Keratinocyte (primary cell): Measurements from ENCODE around the gene ABHD6. TPM values are rescaled to one million over a fixed set of nuclear protein-coding genes. Genes with fewer than 3 reads are reported as not detected.

Experiments
- DNase-seq: peaks from one replicate; pipeline ENCODE4 v3.0.0-alpha.2; 2011; ENCODE audit warnings: low read depth, missing footprints, low spot score
- FAIRE-seq: peaks from 2 replicates; lab custom pipeline; 2011; peaks lifted over from hg19 to GRCh38; lab: Jason Lieb, UNC
- H2AFZ ChIP-seq: 2 replicates; pipeline ENCODE4 v1.6.0; 2012; ENCODE audit warnings: low read length, control low read depth, inconsistent platforms; ENCODE audit not compliant: control insufficient read depth
- H3K27ac ChIP-seq: 2 replicates; pipeline ENCODE4 v1.5.1; 2011; ENCODE audit warnings: low read length; ENCODE audit not compliant: control insufficient read depth, insufficient read depth
- H3K27me3 ChIP-seq: 3 replicates; pipeline ENCODE4 v1.6.0; 2011; ENCODE audit warnings: low read length; ENCODE audit not compliant: control insufficient read depth, insufficient read depth; ENCODE audit errors: extremely low read depth
- H3K36me3 ChIP-seq, 2 experiments: 2 replicates in 1 of 2; 3 replicates in 1 of 2; pipeline ENCODE4 v1.5.1; 2011; ENCODE audit warnings: low read length in 2 of 2, mild to moderate bottlenecking in 1 of 2; ENCODE audit not compliant: control insufficient read depth in 2 of 2, insufficient read depth in 2 of 2; ENCODE audit errors: extremely low read depth in 1 of 2
- H3K4me1 ChIP-seq: 3 replicates; pipeline ENCODE4 v1.5.1; 2011; ENCODE audit warnings: low read length; ENCODE audit not compliant: control insufficient read depth, insufficient read depth; ENCODE audit errors: extremely low read depth
- H3K4me2 ChIP-seq: 3 replicates; pipeline ENCODE4 v1.6.0; 2011; ENCODE audit warnings: low read depth, low read length; ENCODE audit not compliant: control insufficient read depth, insufficient read depth; ENCODE audit errors: extremely low read depth
- H3K4me3 ChIP-seq, 3 experiments: fragments of 200-600 bp in 1 of 3; sonication (generic) in 1 of 3; 2 replicates in 2 of 3; 3 replicates in 1 of 3; pipeline ENCODE4 v1.5.1; 2011 to 2016; ENCODE audit warnings: low read length in 3 of 3, mild to moderate bottlenecking in 3 of 3, control low read depth in 2 of 3, inconsistent platforms in 1 of 3, low read depth in 1 of 3, mixed read lengths in 1 of 3, mixed run types in 1 of 3, moderate library complexity in 1 of 3; ENCODE audit not compliant: control insufficient read depth in 2 of 3, insufficient read depth in 2 of 3; ENCODE audit errors: extremely low read depth in 1 of 3
- H3K79me2 ChIP-seq: 2 replicates; pipeline ENCODE4 v1.6.0; 2012; ENCODE audit warnings: low read length; ENCODE audit not compliant: control insufficient read depth, insufficient read depth
- H3K9ac ChIP-seq: 3 replicates; pipeline ENCODE4 v1.6.0; 2011; ENCODE audit warnings: low read length; ENCODE audit not compliant: control insufficient read depth, insufficient read depth; ENCODE audit errors: extremely low read depth
- H3K9me1 ChIP-seq: 3 replicates; pipeline ENCODE4 v1.6.0; 2011; ENCODE audit warnings: low read length; ENCODE audit not compliant: control insufficient read depth, insufficient read depth; ENCODE audit errors: extremely low read depth
- H3K9me3 ChIP-seq: 2 replicates; pipeline ENCODE4 v1.5.1; 2012; ENCODE audit warnings: low read depth, low read length; ENCODE audit not compliant: control insufficient read depth
- H4K20me1 ChIP-seq: 3 replicates; pipeline ENCODE4 v1.6.0; 2011; ENCODE audit warnings: low read length; ENCODE audit not compliant: control insufficient read depth, insufficient read depth; ENCODE audit errors: extremely low read depth
- CTCF ChIP-seq, 3 experiments: IDR thresholded peaks in 1 of 3; conservative IDR thresholded peaks in 1 of 3; optimal IDR thresholded peaks in 1 of 3; 2 replicates in 2 of 3; 3 replicates in 1 of 3; pipeline versions ENCODE3 to v1.5.1; 2011; ENCODE audit warnings: low read length in 3 of 3, mild to moderate bottlenecking in 3 of 3, moderate library complexity in 2 of 3, control low read depth in 1 of 3, inconsistent platforms in 1 of 3; ENCODE audit not compliant: insufficient read depth in 2 of 3; ENCODE audit errors: extremely low read depth in 1 of 3
- EZH2 ChIP-seq: IDR thresholded peaks from one replicate; pipeline ENCODE4 v1.6.1; 2012; ENCODE audit warnings: inconsistent platforms, mild to moderate bottlenecking, low read length, moderate library complexity
- dilution Hi-C: fragments of 300-500 bp; cut with MboI; formaldehyde crosslinking; loops from one replicate; pipeline ENCODE4 v1.7.0; 2020; ENCODE audit warnings: low sequenced_read_pairs; ENCODE audit not compliant: extremely low pct_ligation_motif_present
- polyA plus RNA-seq, 5 experiments: library from polyadenylated mRNA; depleted of rRNA in 3 of 5; stranded (reverse) in 3 of 5; stranded (forward) in 1 of 5; unstranded in 1 of 5; fragments of >200 nt; gene quantifications; 1 replicate in 1 of 5; 2 replicates in 3 of 5; 3 replicates in 1 of 5; pipeline versions ENCODE4 v1.2.1 to v1.2.3, GENCODE V29; 2011 to 2012; ENCODE audit warnings: missing spikeins in 2 of 5, low read depth in 1 of 5, low replicate concordance in 1 of 5

ABHD6 gene
- polyA plus RNA-seq, 1 donor (not counting 4 experiments of a cell fraction or from before 2014, with no cell fraction given), result 15.2 TPM

GRCh38 chr3:58326267-58326900 is 88.8 kb downstream of the ABHD6 start:
- no peak overlapping the region for H3K4me2 ChIP-seq
- no peak overlapping the region for H2AFZ ChIP-seq
- peaks cover 0 to 4% of the 10 kb centered on the region in 2 experiments for H3K36me3 ChIP-seq
- TF ChIP-seq EZH2 (no peak), CTCF (optimal IDR thresholded peaks at IDR 0.05 in 1 of 3, IDR thresholded peaks at IDR 0.05 in 1 of 3, conservative IDR thresholded peaks at IDR 0.05 in 1 of 3; ENCODE audit: extremely low read depth in 1 of 3, insufficient read depth in 2 of 3, low read length in 3 of 3) (no peak)
- no peaks in the 10 kb centered on the region for H3K9me3 ChIP-seq
- dilution Hi-C loops, result no loop called here
- H3K79me2 ChIP-seq, result no peaks in the 10 kb centered on the region
- no peak overlapping the region for H3K4me3 ChIP-seq
- H3K4me1 ChIP-seq, result peaks cover 17% of the 10 kb centered on the region
- H3K9me1 ChIP-seq, result no peaks in the 10 kb centered on the region
- no peaks in the 10 kb centered on the region for H4K20me1 ChIP-seq
- FAIRE-seq (no peak), DNase-seq (no peak)
- no peak overlapping the region for H3K9ac ChIP-seq
- no peaks in the 10 kb centered on the region for H3K27me3 ChIP-seq
- H3K27ac ChIP-seq, result no peak overlapping the region

GRCh38 chr3:58329150-58329921 is 91.7 kb downstream of the ABHD6 start:
- no peak overlapping the region for H3K4me3 ChIP-seq
- peaks cover 6% of the 10 kb centered on the region for H3K79me2 ChIP-seq
- H3K4me2 ChIP-seq, result no peak overlapping the region
- FAIRE-seq (no peak), DNase-seq (no peak)
- no peaks in the 10 kb centered on the region for H3K9me3 ChIP-seq
- H3K4me1 ChIP-seq, result peaks cover 22% of the 10 kb centered on the region
- H3K36me3 ChIP-seq, result no peaks in the 10 kb centered on the region
- H3K27me3 ChIP-seq, result no peaks in the 10 kb centered on the region
- no peak overlapping the region for H3K9ac ChIP-seq
- no peak overlapping the region for H3K27ac ChIP-seq
- dilution Hi-C loops, result no loop called here
- H3K9me1 ChIP-seq, result no peaks in the 10 kb centered on the region
- TF ChIP-seq CTCF (optimal IDR thresholded peaks at IDR 0.05 in 1 of 3, IDR thresholded peaks at IDR 0.05 in 1 of 3, conservative IDR thresholded peaks at IDR 0.05 in 1 of 3; ENCODE audit: extremely low read depth in 1 of 3, insufficient read depth in 2 of 3, low read length in 3 of 3), result no peak
- no peak for TF ChIP-seq EZH2
- H4K20me1 ChIP-seq, result no peaks in the 10 kb centered on the region
- H2AFZ ChIP-seq, result no peak overlapping the region
